K562 (cell line): ENCODE measurements around the gene ERBB4. TPM values are rescaled to one million over a fixed set of nuclear protein-coding genes. Genes with fewer than 3 reads are reported as not detected.

Experiments used
- ATAC-seq: fragments of 200-7000 bp; cut with Tn5 transposase; 3 replicates; pipeline ENCODE4 v1.9.1; 2020; ENCODE audit warnings: moderate library complexity
- BruUV-seq: library from RNA; stranded (reverse); fragments of 400-500 nt; replicated peaks from 2 replicates; lab custom pipeline; 2021; lab: Mats Ljungman, UMichigan
- CTCF ChIA-PET: fragments of 300-600 bp; formaldehyde crosslinking; extraction: SDS; loops from one replicate; lab custom pipeline; 2021; ENCODE audit warnings: low intra/inter-chr PET ratio; lab: Yijun Ruan, JAX
- POLR2A ChIA-PET: fragments of 300-600, 350-650 bp; sonication (Branson Sonifier 250); formaldehyde crosslinking; extraction: SDS; loops from one replicate; lab custom pipeline; 2021; ENCODE audit warnings: antibody characterized with exemption, inconsistent platforms; lab: Yijun Ruan, JAX
- DNase-seq, 4 experiments: peaks; one replicate each; pipeline versions ENCODE4 v3.0.0 to v3.0.0-alpha.2; 2011 to 2018; ENCODE audit warnings: low spot score in 3 of 4, mixed read lengths in 3 of 4; ENCODE audit errors: extremely low read depth in 1 of 4
- FAIRE-seq: peaks from 2 replicates; lab custom pipeline; 2011; peaks lifted over from hg19 to GRCh38; lab: Jason Lieb, UNC
- H2AFZ ChIP-seq: 2 replicates; pipeline ENCODE4 v1.6.0; 2011; ENCODE audit warnings: low read depth, low read length, control low read depth, inconsistent platforms
- H3K27ac ChIP-seq: fragments of 200-600 bp; 3 replicates; pipeline ENCODE4 v1.8.0; 2011; ENCODE audit warnings: low read depth, mild to moderate bottlenecking, control low read depth, inconsistent platforms, low read length, moderate library complexity, mixed read lengths; ENCODE audit errors: extremely low read depth
- H3K27me3 ChIP-seq, 2 experiments: fragments of 300-600 bp in 1 of 2; 2 replicates in 1 of 2; 3 replicates in 1 of 2; pipeline versions ENCODE4 v1.6.0 to v1.8.0; 2011; ENCODE audit warnings: inconsistent platforms in 2 of 2, low read length in 2 of 2, mild to moderate bottlenecking in 1 of 2, mixed read lengths in 1 of 2, moderate library complexity in 1 of 2; ENCODE audit not compliant: control insufficient read depth in 2 of 2, insufficient read depth in 2 of 2
- H3K36me3 ChIP-seq: fragments of 300-600 bp; 3 replicates; pipeline ENCODE4 v1.8.0; 2011; ENCODE audit warnings: mild to moderate bottlenecking, low read length, inconsistent platforms; ENCODE audit not compliant: control insufficient read depth, insufficient read depth
- H3K4me1 ChIP-seq, 2 experiments: fragments of 200-600 bp in 1 of 2; replicated peaks in 1 of 2; 2 replicates in 1 of 2; 3 replicates in 1 of 2; pipeline versions ENCODE4 v1.5.1 to v1.8.0; 2011; ENCODE audit warnings: inconsistent platforms in 2 of 2, low read length in 2 of 2, mild to moderate bottlenecking in 1 of 2, mixed read lengths in 1 of 2, moderate library complexity in 1 of 2; ENCODE audit not compliant: control insufficient read depth in 2 of 2, insufficient read depth in 2 of 2
- H3K4me2 ChIP-seq: 2 replicates; pipeline ENCODE4 v1.6.1; 2011; ENCODE audit warnings: low read length, control low read depth, inconsistent platforms, mixed read lengths; ENCODE audit not compliant: insufficient read depth
- H3K4me3 ChIP-seq: fragments of 200-600 bp; sonication (generic), shearing (Covaris generic); 2 replicates; pipeline ENCODE4 v1.5.1; 2016; ENCODE audit warnings: control low read depth, inconsistent platforms
- H3K79me2 ChIP-seq: fragments of 200-600 bp; 3 replicates; pipeline ENCODE4 v1.8.0; 2011; ENCODE audit warnings: low read length, inconsistent platforms; ENCODE audit not compliant: control insufficient read depth, insufficient read depth
- H3K9ac ChIP-seq, 2 experiments: 2 replicates each; pipeline versions ENCODE4 v1.6.0 to v1.6.1; 2011; ENCODE audit warnings: low read depth in 2 of 2, low read length in 2 of 2, control low read depth in 1 of 2, inconsistent platforms in 1 of 2, mild to moderate bottlenecking in 1 of 2, mixed read lengths in 1 of 2; ENCODE audit not compliant: insufficient read depth in 1 of 2
- H3K9me1 ChIP-seq: one replicate; pipeline ENCODE4 v1.6.0; 2011; ENCODE audit warnings: inconsistent platforms, mild to moderate bottlenecking, low read length, moderate library complexity; ENCODE audit not compliant: control insufficient read depth, insufficient read depth
- H3K9me3 ChIP-seq: replicated peaks from 2 replicates; pipeline ENCODE4 v1.5.1; 2011; ENCODE audit warnings: low read depth, low read length, inconsistent platforms; ENCODE audit not compliant: control insufficient read depth, insufficient read depth
- H4K20me1 ChIP-seq: replicated peaks from 2 replicates; pipeline ENCODE4 v1.6.1; 2011; ENCODE audit warnings: low read length, inconsistent platforms, mixed read lengths; ENCODE audit not compliant: control insufficient read depth, insufficient read depth
- ELF4 ChIP-seq: fragments of 450-650 bp; formaldehyde crosslinking; IDR thresholded peaks from 2 replicates; pipeline ENCODE4 v1.4.0; 2022; ENCODE audit warnings: missing genetic modification characterization
- ERF ChIP-seq: fragments of 450-650 bp; formaldehyde crosslinking; IDR thresholded peaks from 2 replicates; pipeline ENCODE4 v1.4.0; 2020; ENCODE audit warnings: mild to moderate bottlenecking, mixed read lengths
- SUPT5H ChIP-seq: fragments of 450-650 bp; IDR thresholded peaks from 2 replicates; pipeline ENCODE4 v1.6.1; 2016
- ZNF263 ChIP-seq: sonication (generic); formaldehyde crosslinking; IDR thresholded peaks from 2 replicates; pipeline ENCODE4 v1.8.0; 2022; ENCODE audit warnings: mild to moderate bottlenecking, missing genetic modification reagents, borderline replicate concordance
- ZNF512 ChIP-seq: IDR thresholded peaks from 2 replicates; pipeline ENCODE4 v1.6.1; 2016; ENCODE audit warnings: missing genetic modification characterization, missing compliant biosample characterization
- ZNF609 ChIP-seq: sonication (generic); formaldehyde crosslinking; IDR thresholded peaks from 2 replicates; pipeline ENCODE4 v1.8.1; 2023; ENCODE audit warnings: missing genetic modification reagents, mild to moderate bottlenecking, borderline replicate concordance
- WGBS: fragments of 100-300 bp; shearing (Covaris generic); methylation state at CpG from one replicate; pipeline ENCODE4 v1.1.6; 2016; ENCODE audit warnings: low coverage, mixed read lengths; ENCODE audit not compliant: insufficient coverage; ENCODE audit errors: missing lambda C conversion rate; 5-methylcytosine and 5-hydroxymethylcytosine counted together
- in situ Hi-C: fragments of 300-500 bp; cut with MboI; formaldehyde crosslinking; loops from 4 replicates; pipeline ENCODE4 v1.15.0; 2018; ENCODE audit warnings: inconsistent platforms, mixed read lengths
- intact Hi-C: fragments of 100-400 bp; cut with micrococcal nuclease; formaldehyde crosslinking; loops from 2 replicates; pipeline ENCODE4 v1.14.2; 2022
- polyA plus RNA-seq, 8 experiments: library from polyadenylated mRNA; depleted of rRNA in 4 of 8; stranded (reverse) in 5 of 8; unstranded in 3 of 8; fragments of >200 nt; fragmentation: Nextera tagmentation in 2 of 8; fragmentation: Illumina TruSeq in 1 of 8; extraction: Ambion mirVana in 2 of 8; extraction: Trizol in 1 of 8; gene quantifications; 2 replicates each; pipeline versions ENCODE4 v1.2.1 to v1.2.3, GENCODE V29; 2011 to 2014; ENCODE audit warnings: inconsistent platforms in 1 of 8, missing spikeins in 1 of 8
- total RNA-seq, 7 experiments: library from RNA; depleted of rRNA in 6 of 7; stranded (reverse); fragments of >200 nt in 6 of 7; fragmentation: Illumina TruSeq in 2 of 7; extraction: Trizol in 2 of 7; gene quantifications; 2 replicates each; pipeline versions ENCODE4 v1.2.1 to v1.2.3, GENCODE V29; 2011 to 2021; ENCODE audit warnings: low replicate concordance in 1 of 7

The ERBB4 gene
- total and polyA plus RNA-seq, 9 of the 15 experiments (the other 6 are each of a cell fraction or from before 2014, with no cell fraction given), result not detected

GRCh38 chr2:211798868-211799267, 739.7 kb downstream of the ERBB4 start:
- Histone ChIP-seq H3K27me3 (no peaks in the 10 kb centered on the region), H3K27ac (no peak overlapping the region), H4K20me1 (no peaks in the 10 kb centered on the region), H3K79me2 (no peaks in the 10 kb centered on the region), H3K9me3 (no peaks in the 10 kb centered on the region), H2AFZ (no peak overlapping the region), H3K9me1 (no peaks in the 10 kb centered on the region), H3K4me1 (no peaks in the 10 kb centered on the region), H3K4me2 (no peak overlapping the region), H3K4me3 (no peak overlapping the region), H3K9ac (no peak overlapping the region), H3K36me3 (no peaks in the 10 kb centered on the region)
- POLR2A ChIA-PET, result no interaction called here
- TF ChIP-seq SUPT5H (no peak), ZNF263 (no peak)
- 0% methylated on average over 1 of the region's 1 CpG for WGBS
- no peak for DNase-seq
- intact Hi-C loops, result no loop called here
- no TSS peak for BruUV-seq
- in situ Hi-C loops, result no loop called here
- no peak for FAIRE-seq
- no peak for ATAC-seq
- CTCF ChIA-PET, result no interaction called here

GRCh38 chr2:211793690-211794089, 744.9 kb downstream of the ERBB4 start:
- BruUV-seq, result no TSS peak
- Histone ChIP-seq H3K36me3 (no peaks in the 10 kb centered on the region), H2AFZ (no peak overlapping the region), H3K9me1 (no peaks in the 10 kb centered on the region), H3K4me2 (no peak overlapping the region), H3K27ac (no peak overlapping the region), H3K4me1 (no peaks in the 10 kb centered on the region), H3K4me3 (no peak overlapping the region), H3K27me3 (no peaks in the 10 kb centered on the region), H3K9ac (no peak overlapping the region), H4K20me1 (no peaks in the 10 kb centered on the region), H3K79me2 (no peaks in the 10 kb centered on the region), H3K9me3 (no peaks in the 10 kb centered on the region)
- no peak for ATAC-seq
- TF ChIP-seq ZNF512 (no peak), ELF4 (no peak), ERF (CRISPR knock-in tag) (no peak), ZNF609 (CRISPR knock-in tag) (no peak)
- no peak for DNase-seq
- 0% methylated on average over 5 of the region's 5 CpGs for WGBS
- intact Hi-C loops, result no loop called here
- ChIA-PET CTCF (no interaction called here), POLR2A (no interaction called here)
- in situ Hi-C loops, result no loop called here
- FAIRE-seq, result no peak
